ENCODE results near the gene METTL13. TPM values are rescaled to one million over a fixed set of nuclear protein-coding genes. Genes with fewer than 3 reads are reported as not detected.

Gene METTL13
- total and polyA plus RNA-seq, 9 of the 15 experiments (the other 6 are each of a cell fraction or from before 2014, with no cell fraction given) = 18.9 to 78.9 (median 54.9) TPM

- TF ChIP-seq MGA (IDR thresholded peaks at IDR 0.05) = peak; percentile 73
- TF ChIP-seq ZNF318 (IDR thresholded peaks at IDR 0.05; ENCODE audit: borderline replicate concordance in 1 of 2, low read depth in 1 of 2) = no peak
- TF ChIP-seq ILK (tag; IDR thresholded peaks at IDR 0.05; ENCODE audit: borderline replicate concordance, low read depth) = no peak
- TF ChIP-seq CLOCK (CRISPR knock-in tag; IDR thresholded peaks at IDR 0.05; ENCODE audit: borderline replicate concordance) = no peak
Observed at GRCh38 chr1:171762143-171762563, 19.3 kb upstream of the METTL13 start (continued).
